PFSK-1 (cell line): ENCODE results near the gene TULP4.

ENCODE experiments used
- POLR2AphosphoS5 ChIP-seq: IDR thresholded peaks from 2 replicates; pipeline ENCODE4 v1.6.1; 2012; ENCODE audit warnings: low read depth, mild to moderate bottlenecking, control low read depth, low read length, moderate library complexity
- TAF1 ChIP-seq: IDR thresholded peaks from 2 replicates; pipeline ENCODE4 v1.6.1; 2012; ENCODE audit warnings: low read length, control low read depth, borderline replicate concordance; ENCODE audit not compliant: insufficient read depth
- TF ChIP-seq, protein P1 (sequence below), 2 experiments: IDR thresholded peaks; 2 replicates each; pipeline versions ENCODE4 v1.6.1 to v1.8.0; 2011 to 2012; ENCODE audit warnings: low read depth in 2 of 2, low read length in 2 of 2, control low read depth in 1 of 2, inconsistent platforms in 1 of 2, mild to moderate bottlenecking in 1 of 2, moderate library complexity in 1 of 2; ENCODE audit not compliant: insufficient read depth in 1 of 2

DNA sequence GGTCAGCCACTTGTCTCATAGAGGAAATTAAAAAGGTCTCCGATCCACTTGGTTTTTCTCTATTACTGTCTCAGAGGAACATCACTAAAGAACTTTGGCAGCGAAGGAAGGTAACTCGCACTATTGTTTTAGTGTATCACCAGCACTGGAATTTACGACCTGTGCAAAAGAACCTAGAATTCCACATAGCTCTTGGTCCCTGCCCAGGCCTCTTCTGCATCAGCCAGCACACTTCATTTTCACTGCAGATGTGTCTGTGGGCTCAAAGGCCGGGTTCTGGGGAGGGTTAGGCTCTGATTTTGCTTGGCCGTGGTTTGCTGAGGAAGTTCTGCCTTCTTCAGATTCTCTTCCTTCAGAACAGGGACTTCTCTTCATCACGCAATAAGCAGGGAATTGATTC is 144.9 kb downstream of the TULP4 start:
- no peak for TF ChIP-seq POLR2AphosphoS5
- TF ChIP-seq, protein P1, sequence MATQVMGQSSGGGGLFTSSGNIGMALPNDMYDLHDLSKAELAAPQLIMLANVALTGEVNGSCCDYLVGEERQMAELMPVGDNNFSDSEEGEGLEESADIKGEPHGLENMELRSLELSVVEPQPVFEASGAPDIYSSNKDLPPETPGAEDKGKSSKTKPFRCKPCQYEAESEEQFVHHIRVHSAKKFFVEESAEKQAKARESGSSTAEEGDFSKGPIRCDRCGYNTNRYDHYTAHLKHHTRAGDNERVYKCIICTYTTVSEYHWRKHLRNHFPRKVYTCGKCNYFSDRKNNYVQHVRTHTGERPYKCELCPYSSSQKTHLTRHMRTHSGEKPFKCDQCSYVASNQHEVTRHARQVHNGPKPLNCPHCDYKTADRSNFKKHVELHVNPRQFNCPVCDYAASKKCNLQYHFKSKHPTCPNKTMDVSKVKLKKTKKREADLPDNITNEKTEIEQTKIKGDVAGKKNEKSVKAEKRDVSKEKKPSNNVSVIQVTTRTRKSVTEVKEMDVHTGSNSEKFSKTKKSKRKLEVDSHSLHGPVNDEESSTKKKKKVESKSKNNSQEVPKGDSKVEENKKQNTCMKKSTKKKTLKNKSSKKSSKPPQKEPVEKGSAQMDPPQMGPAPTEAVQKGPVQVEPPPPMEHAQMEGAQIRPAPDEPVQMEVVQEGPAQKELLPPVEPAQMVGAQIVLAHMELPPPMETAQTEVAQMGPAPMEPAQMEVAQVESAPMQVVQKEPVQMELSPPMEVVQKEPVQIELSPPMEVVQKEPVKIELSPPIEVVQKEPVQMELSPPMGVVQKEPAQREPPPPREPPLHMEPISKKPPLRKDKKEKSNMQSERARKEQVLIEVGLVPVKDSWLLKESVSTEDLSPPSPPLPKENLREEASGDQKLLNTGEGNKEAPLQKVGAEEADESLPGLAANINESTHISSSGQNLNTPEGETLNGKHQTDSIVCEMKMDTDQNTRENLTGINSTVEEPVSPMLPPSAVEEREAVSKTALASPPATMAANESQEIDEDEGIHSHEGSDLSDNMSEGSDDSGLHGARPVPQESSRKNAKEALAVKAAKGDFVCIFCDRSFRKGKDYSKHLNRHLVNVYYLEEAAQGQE (IDR thresholded peaks at IDR 0.05; ENCODE audit: insufficient read depth in 1 of 2, low read depth in 2 of 2, low read length in 2 of 2), result no peak
- TF ChIP-seq TAF1, result no peak
